Measurements from ENCODE around the gene SV2C. TPM values are rescaled to one million over a fixed set of nuclear protein-coding genes. Genes with fewer than 3 reads are reported as not detected.

The SV2C gene
- total RNA-seq, 1 experiment from 2014 or later = 0.85 TPM

DNA sequence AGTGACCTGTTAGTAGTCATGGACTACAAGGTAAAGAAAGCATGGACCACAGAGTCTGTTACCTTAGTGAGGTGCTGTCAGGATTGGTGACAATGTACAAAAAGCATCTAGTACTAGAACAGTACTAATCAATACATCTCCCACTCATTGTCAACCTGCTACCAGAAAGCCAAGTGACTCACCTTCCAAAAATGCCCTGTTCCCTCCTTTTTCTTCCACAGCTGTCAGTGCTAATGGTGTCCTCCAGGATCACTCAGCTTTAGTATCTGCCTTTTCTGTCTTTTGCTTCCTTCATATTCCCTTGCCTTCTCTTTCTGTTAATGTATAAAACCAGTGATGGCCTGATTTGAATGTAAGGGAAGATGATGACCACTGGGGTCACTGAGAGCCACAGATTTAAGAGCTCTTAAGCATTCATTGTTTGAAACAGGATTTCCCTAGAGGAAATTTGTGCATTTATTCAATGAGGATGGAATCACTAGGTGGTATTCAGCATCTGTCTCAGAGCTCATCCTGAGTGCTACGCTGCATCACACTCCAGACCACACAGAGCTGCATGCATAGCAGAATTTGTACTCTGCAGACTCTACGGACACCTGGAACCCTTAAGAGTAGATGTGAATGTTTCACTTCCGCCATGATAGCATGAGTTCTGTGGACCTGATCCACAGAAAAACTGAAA lies 71.0 kb downstream of the SV2C start:
- in situ Hi-C loops (cut with HindIII; ENCODE audit: low sequenced_read_pairs) = no loop called here
- no peak for DNase-seq (ENCODE audit: low spot score)

DNA sequence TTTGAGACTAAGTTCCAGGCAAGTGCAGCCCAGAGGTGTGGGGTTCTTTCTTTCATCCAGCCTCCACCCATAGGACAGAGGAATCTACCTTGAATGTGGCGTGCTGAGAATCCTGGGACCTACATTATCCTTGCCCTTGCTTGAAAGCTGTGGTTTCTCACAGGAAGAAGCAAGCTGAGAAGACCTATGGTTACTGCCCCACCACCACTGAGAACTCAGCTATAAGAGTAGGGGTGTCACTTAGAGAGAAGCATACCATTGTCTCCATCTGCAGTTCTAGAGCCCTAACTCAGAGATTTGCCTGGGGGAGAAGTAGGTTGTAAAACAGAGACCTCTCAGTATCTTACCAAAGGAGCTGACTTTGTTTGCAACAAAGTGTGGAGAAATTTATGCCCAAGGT lies 72.4 kb downstream of the SV2C start:
- in situ Hi-C loops (cut with HindIII; ENCODE audit: low sequenced_read_pairs) = no loop called here
- DNase-seq (ENCODE audit: low spot score) = no peak

GRCh38 chr5:76162335-76162734 lies 79.2 kb downstream of the SV2C start:
- no peak for DNase-seq (ENCODE audit: low spot score)
- in situ Hi-C loops (cut with HindIII; ENCODE audit: low sequenced_read_pairs) = no loop called here

DNA sequence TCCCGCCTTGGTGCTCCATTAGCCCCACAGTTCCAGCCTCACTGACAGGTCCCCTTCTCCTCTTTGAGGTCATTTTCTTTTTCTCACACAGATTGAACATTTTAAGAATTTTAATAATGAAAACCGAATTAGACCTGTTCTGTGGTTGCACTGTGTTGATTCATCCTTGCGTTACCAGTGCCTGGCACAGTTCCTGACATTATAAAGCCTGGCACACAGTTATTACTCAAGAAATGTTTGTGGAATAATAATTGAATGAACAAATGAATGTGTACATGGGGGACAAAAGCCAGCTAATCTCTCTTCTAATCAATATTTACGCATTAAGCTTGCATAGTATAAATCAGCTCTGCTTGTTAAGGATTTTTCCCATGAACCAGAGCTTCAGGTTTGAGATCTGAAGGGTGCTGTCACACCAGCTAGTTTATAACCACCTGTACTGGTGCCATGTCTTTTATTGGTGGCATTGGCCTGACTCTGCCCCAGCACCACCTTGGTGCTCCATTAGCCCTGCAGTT lies 80.0 kb downstream of the SV2C start:
- in situ Hi-C loops (cut with HindIII; ENCODE audit: low sequenced_read_pairs) = no loop called here
- DNase-seq (ENCODE audit: low spot score) = no peak

- in situ Hi-C loops (cut with HindIII; ENCODE audit: low sequenced_read_pairs) = no loop called here
- no peak for DNase-seq (ENCODE audit: low spot score)
Measured at GRCh38 chr5:76165029-76165428, 81.8 kb downstream of the SV2C start.

- no peak for DNase-seq (ENCODE audit: low spot score)
- in situ Hi-C loops (cut with HindIII; ENCODE audit: low sequenced_read_pairs) = no loop called here
Measured at GRCh38 chr5:76165711-76166374, 82.7 kb downstream of the SV2C start.

DNA sequence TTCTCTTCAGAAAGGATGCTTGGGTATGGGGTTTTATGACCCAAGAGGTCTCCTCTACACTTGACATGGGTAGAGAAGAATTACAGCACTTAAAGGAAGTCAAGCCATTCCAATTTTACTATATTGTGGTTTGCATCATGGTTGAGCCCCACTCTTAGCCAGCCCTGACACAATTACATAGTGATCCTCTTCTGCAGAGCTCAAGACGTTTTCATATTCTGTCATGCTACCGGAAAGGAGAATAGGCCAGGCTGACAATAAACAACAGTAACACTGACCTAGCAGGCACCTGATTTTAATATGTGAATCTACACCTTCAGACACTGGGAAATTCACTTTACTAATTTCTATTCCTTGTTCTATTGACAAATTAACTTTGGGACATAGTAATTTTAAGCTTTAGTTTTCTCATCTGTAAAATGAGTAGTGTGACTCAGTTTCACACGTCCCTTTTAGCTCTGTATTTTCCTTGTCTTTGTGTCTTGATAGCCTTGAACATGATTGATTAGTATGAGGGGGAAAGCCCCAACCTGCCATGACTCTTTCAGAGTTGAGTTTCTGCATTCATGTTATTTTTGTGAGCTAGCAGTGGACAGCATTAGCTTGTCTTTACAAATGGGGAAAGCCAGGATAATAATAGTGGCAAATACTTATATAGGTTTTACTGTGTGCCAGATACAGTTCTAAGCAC lies 83.8 kb downstream of the SV2C start:
- in situ Hi-C loops (cut with HindIII; ENCODE audit: low sequenced_read_pairs) = no loop called here
- DNase-seq (ENCODE audit: low spot score) = no peak

DNA sequence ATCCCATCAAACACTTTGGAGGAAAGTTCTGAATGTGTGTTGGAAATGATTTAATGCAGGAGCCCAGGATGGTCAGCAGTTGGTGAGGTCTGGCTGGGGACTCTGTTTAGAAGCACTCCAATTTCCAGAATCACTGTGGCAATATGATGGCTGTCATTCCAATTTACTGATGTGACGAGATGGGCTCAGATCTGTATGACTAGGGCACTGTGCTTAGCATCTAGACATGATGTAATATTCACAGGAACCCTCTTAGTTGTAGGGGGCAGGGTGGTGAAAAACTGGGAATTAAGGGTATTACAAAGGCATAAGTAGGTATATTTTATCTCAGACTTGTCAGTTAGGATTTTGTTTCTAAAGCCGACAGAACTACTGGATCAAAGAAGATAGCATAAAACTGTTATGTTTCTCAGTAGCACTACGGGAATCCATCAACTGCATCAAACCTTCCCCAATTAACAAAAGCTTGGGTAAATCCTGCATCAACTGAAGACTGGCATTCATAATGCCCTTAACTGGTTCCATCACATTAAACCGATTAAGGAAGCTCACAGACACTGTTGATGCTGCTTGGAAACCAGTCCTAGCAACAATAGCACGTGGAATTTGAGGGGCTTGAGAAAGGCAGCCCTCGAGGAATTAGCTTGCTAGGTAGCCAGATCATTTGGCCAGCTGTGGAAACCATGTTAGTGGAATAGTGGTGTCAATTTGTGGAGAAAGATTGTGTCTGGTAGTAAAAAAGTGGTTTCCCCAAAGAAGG lies 86.1 kb downstream of the SV2C start:
- no peak for DNase-seq (ENCODE audit: low spot score)
- in situ Hi-C loops (cut with HindIII; ENCODE audit: low sequenced_read_pairs) = no loop called here

DNA sequence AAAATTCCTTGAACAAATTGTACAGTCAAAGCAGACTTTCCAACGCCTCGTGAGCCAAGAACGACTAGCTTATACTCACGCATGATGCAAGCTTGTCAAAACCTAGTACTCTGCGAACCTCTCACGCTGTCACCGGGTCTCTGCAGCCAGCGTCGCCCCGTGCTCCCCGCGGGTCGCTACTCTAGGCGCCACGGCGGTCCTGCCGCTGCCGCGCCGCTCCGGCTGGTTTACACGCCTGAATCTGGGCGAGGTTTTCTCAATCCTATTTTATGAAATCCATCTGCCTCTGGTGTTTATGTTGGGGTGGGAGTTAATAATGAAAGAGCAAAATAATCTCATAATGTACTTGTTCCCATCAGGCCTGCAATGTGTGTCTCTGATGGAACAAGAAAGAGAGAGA lies 90.9 kb downstream of the SV2C start:
- no peak for DNase-seq (ENCODE audit: low spot score)
- in situ Hi-C loops (cut with HindIII; ENCODE audit: low sequenced_read_pairs) = no loop called here

- in situ Hi-C loops (cut with HindIII; ENCODE audit: low sequenced_read_pairs) = no loop called here
- peak; percentile 39 for DNase-seq (ENCODE audit: low spot score)
Measured at GRCh38 chr5:76175051-76175666, 92.0 kb downstream of the SV2C start.

- no peak for DNase-seq (ENCODE audit: low spot score)
- in situ Hi-C loops (cut with HindIII; ENCODE audit: low sequenced_read_pairs) = no loop called here
Measured at GRCh38 chr5:76175821-76176403, 92.7 kb downstream of the SV2C start.

DNA sequence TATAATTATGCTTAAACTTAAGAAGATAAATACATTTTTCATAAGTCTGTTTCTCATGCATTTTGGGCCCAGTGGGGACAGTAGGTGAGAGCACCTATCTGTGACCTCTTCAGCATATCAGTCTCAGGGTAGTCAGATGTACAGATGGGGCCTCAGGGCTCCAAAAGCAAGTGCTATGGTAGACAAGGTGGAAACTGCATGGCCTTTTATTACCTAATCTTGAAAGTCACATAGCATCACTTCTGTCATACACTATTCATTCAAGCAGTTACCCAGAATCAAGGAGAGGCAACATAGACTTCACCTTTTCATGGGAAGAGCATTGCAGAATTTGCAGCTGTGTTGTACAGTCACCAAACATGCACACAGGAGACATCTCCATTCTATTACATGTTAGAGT lies 94.8 kb downstream of the SV2C start:
- in situ Hi-C loops (cut with HindIII; ENCODE audit: low sequenced_read_pairs) = no loop called here
- no peak for DNase-seq (ENCODE audit: low spot score)

GRCh38 chr5:76178913-76179312 lies 95.7 kb downstream of the SV2C start:
- in situ Hi-C loops (cut with HindIII; ENCODE audit: low sequenced_read_pairs) = no loop called here
- no peak for DNase-seq (ENCODE audit: low spot score)

GRCh38 chr5:76180814-76181805 lies 97.9 kb downstream of the SV2C start:
- in situ Hi-C loops (cut with HindIII; ENCODE audit: low sequenced_read_pairs) = no loop called here
- no peak for DNase-seq (ENCODE audit: low spot score)

DNA sequence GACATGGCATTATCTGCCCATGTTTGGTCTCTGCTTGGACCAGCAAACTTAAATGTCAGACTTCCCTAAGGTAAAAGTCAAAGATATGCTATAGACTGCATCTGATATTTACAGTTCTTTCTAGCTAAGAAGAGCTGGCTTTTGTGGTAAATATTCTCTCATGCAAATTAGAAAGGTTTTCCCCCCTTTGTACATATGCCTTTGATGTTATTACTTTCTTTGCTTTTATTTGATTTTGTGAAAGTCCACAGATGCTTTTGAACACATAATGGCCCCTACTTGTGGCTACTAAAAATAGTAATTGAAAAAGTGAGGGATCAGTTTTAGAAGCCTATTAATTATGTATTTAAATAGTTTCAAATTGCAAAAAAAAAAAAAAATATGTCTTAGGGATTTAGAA lies 104.2 kb downstream of the SV2C start:
- no peak for DNase-seq (ENCODE audit: low spot score)
- in situ Hi-C loops (cut with HindIII; ENCODE audit: low sequenced_read_pairs) = no loop called here

GRCh38 chr5:76190356-76190755 lies 107.2 kb downstream of the SV2C start:
- no peak for DNase-seq (ENCODE audit: low spot score)
- in situ Hi-C loops (cut with HindIII; ENCODE audit: low sequenced_read_pairs) = no loop called here

- DNase-seq (ENCODE audit: low spot score) = no peak
- in situ Hi-C loops (cut with HindIII; ENCODE audit: low sequenced_read_pairs) = no loop called here
Measured at GRCh38 chr5:76192837-76193236, 109.7 kb downstream of the SV2C start.

DNA sequence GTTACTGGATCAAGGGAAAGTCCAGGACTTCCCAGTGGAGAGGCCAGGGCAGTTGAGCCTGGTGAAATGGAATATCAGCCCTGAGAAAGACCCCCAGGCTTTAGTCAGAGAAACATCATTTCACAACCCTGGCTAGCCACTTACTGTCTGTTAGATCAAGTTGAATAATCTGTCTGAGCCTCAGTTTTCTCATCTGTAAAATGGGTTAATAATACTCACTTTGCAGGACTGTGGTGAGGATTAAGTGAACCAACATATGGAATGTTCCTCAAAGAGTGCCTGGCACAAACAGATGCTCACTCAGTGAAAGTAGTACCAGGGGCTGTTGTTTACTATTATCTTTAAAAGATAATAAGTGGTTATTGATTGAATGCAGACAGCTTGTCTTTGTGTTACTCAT lies 110.5 kb downstream of the SV2C start:
- DNase-seq (ENCODE audit: low spot score) = no peak
- in situ Hi-C loops (cut with HindIII; ENCODE audit: low sequenced_read_pairs) = no loop called here
